Transverse colon (tissue), 4 donors: ENCODE results near the gene CTDSP2.
"Not testable (repeated sequence)": the region's sequence is repeated elsewhere in the genome, so short reads cannot be mapped to it uniquely, and the experiment has no call there.

ENCODE experiments used
- POLR2A ChIP-seq: fragments of 450-650 bp; IDR thresholded peaks from one replicate; pipeline ENCODE4 v1.6.1; 2016; ENCODE audit warnings: antibody characterized with exemption, mild to moderate bottlenecking, moderate library complexity
- POLR2AphosphoS5 ChIP-seq, 3 donors: sonication (generic); formaldehyde crosslinking; IDR thresholded peaks; one replicate each; pipeline ENCODE4 v1.6.1; 2016; ENCODE audit warnings: antibody characterized with exemption in 3 of 3
- TF ChIP-seq, protein P1 (sequence below), 5 experiments: fragments of 200-600 bp in 3 of 5; fragments of 450-650 bp in 2 of 5; sonication (generic) in 3 of 5; IDR thresholded peaks; 1 replicate in 2 of 5; 2 replicates in 3 of 5; pipeline ENCODE4 v1.5.1; 2016 to 2017; ENCODE audit warnings: antibody characterized with exemption in 5 of 5, inconsistent platforms in 3 of 5, mild to moderate bottlenecking in 2 of 5, moderate library complexity in 1 of 5

GRCh38 chr12:57881035-57881434 lies 34.5 kb upstream of the CTDSP2 start:
- not testable (repeated sequence) for TF ChIP-seq POLR2AphosphoS5 (IDR thresholded peaks at IDR 0.05); POLR2A
- TF ChIP-seq, protein P1, sequence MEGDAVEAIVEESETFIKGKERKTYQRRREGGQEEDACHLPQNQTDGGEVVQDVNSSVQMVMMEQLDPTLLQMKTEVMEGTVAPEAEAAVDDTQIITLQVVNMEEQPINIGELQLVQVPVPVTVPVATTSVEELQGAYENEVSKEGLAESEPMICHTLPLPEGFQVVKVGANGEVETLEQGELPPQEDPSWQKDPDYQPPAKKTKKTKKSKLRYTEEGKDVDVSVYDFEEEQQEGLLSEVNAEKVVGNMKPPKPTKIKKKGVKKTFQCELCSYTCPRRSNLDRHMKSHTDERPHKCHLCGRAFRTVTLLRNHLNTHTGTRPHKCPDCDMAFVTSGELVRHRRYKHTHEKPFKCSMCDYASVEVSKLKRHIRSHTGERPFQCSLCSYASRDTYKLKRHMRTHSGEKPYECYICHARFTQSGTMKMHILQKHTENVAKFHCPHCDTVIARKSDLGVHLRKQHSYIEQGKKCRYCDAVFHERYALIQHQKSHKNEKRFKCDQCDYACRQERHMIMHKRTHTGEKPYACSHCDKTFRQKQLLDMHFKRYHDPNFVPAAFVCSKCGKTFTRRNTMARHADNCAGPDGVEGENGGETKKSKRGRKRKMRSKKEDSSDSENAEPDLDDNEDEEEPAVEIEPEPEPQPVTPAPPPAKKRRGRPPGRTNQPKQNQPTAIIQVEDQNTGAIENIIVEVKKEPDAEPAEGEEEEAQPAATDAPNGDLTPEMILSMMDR (IDR thresholded peaks at IDR 0.05): not testable (repeated sequence)
